K562 (cell line): ENCODE data around the gene NAPB. TPM values are rescaled to one million over a fixed set of nuclear protein-coding genes. Genes with fewer than 3 reads are reported as not detected.
A peak's percentile ranks its signal among the peaks of the same experiment; 100 is the strongest.

Experiments
- ETV5 ChIP-seq: sonication (generic); formaldehyde crosslinking; IDR thresholded peaks from 2 replicates; pipeline ENCODE4 v1.4.0; 2020; ENCODE audit warnings: low read depth, mild to moderate bottlenecking, missing genetic modification reagents
- HDAC3 ChIP-seq: fragments of 450-650 bp; IDR thresholded peaks from 2 replicates; pipeline ENCODE4 v1.6.1; 2018; ENCODE audit warnings: borderline replicate concordance, mild to moderate bottlenecking, moderate library complexity; ENCODE audit not compliant: partially characterized antibody
- MCM2 ChIP-seq: fragments of 450-650 bp; IDR thresholded peaks from 2 replicates; pipeline ENCODE4 v1.6.1; 2017; ENCODE audit warnings: low read depth, mild to moderate bottlenecking
- MEF2A ChIP-seq: IDR thresholded peaks from 2 replicates; pipeline ENCODE4 v1.6.1; 2011; ENCODE audit warnings: low read depth, mild to moderate bottlenecking, low read length, moderate library complexity; ENCODE audit not compliant: control insufficient read depth
- NEUROD1 ChIP-seq: fragments of 150-350 bp; IDR thresholded peaks from 2 replicates; pipeline ENCODE4 v1.6.1; 2014; ENCODE audit warnings: borderline replicate concordance, low read length, low read depth; ENCODE audit not compliant: partially characterized antibody
- POLR2G ChIP-seq: fragments of 200-400 bp; formaldehyde crosslinking; IDR thresholded peaks from 2 replicates; pipeline ENCODE4 v1.6.1; 2017; ENCODE audit warnings: low read depth, mild to moderate bottlenecking, antibody characterized with exemption, low read length, moderate library complexity
- SMARCA4 ChIP-seq: fragments of 450-650 bp; IDR thresholded peaks from 2 replicates; pipeline ENCODE4 v1.6.1; 2016
- TBP ChIP-seq: optimal IDR thresholded peaks from 2 replicates; pipeline ENCODE3; 2011; ENCODE audit warnings: low read depth, low read length, improper control_type of control experiment
- TFE3 ChIP-seq: fragments of 450-650 bp; formaldehyde crosslinking; IDR thresholded peaks from 2 replicates; pipeline ENCODE4 v1.4.0; 2020; ENCODE audit warnings: mild to moderate bottlenecking, mixed read lengths
- TSC22D4 ChIP-seq: fragments of 450-650 bp; IDR thresholded peaks from 2 replicates; pipeline ENCODE4 v1.6.1; 2016; ENCODE audit warnings: missing genetic modification characterization, missing biosample characterization, control low read depth
- ZBTB9 ChIP-seq: fragments of 450-650 bp; formaldehyde crosslinking; IDR thresholded peaks from 2 replicates; pipeline ENCODE4 v1.4.0; 2020; ENCODE audit warnings: mild to moderate bottlenecking, moderate library complexity
- ZNF347 ChIP-seq: fragments of 450-650 bp; formaldehyde crosslinking; IDR thresholded peaks from 2 replicates; pipeline ENCODE4 v1.4.0; 2020; ENCODE audit warnings: low read depth, mild to moderate bottlenecking, moderate library complexity
- ZNF449 ChIP-seq: fragments of 250-450 bp; sonication (Bioruptor Pico); IDR thresholded peaks from 2 replicates; pipeline ENCODE4 v1.8.0; 2022; ENCODE audit warnings: moderate library complexity, mild to moderate bottlenecking, inconsistent platforms
- ZNF589 ChIP-seq: fragments of 200-800 bp; sonication (Bioruptor generic); IDR thresholded peaks from 2 replicates; pipeline ENCODE4 v1.6.1; 2016; ENCODE audit warnings: low read depth, missing genetic modification characterization, missing compliant biosample characterization
- ZNF609 ChIP-seq: sonication (generic); formaldehyde crosslinking; IDR thresholded peaks from 2 replicates; pipeline ENCODE4 v1.8.1; 2023; ENCODE audit warnings: missing genetic modification reagents, mild to moderate bottlenecking, borderline replicate concordance
- ZNF644 ChIP-seq: fragments of 200-800 bp; sonication (Bioruptor generic); IDR thresholded peaks from 2 replicates; pipeline ENCODE4 v1.6.1; 2016; ENCODE audit warnings: low read depth, missing genetic modification characterization, missing compliant biosample characterization
- ZNF668 ChIP-seq: fragments of 250-450 bp; sonication (Bioruptor Pico); IDR thresholded peaks from 2 replicates; pipeline ENCODE4 v1.8.0; 2022; ENCODE audit warnings: mild to moderate bottlenecking, inconsistent platforms
- ZNF717 ChIP-seq: fragments of 250-450 bp; sonication (Bioruptor Pico); IDR thresholded peaks from 2 replicates; pipeline ENCODE4 v1.5.0; 2021
- polyA plus RNA-seq, 8 experiments: library from polyadenylated mRNA; depleted of rRNA in 4 of 8; stranded (reverse) in 5 of 8; unstranded in 3 of 8; fragments of >200 nt; fragmentation: Nextera tagmentation in 2 of 8; fragmentation: Illumina TruSeq in 1 of 8; extraction: Ambion mirVana in 2 of 8; extraction: Trizol in 1 of 8; gene quantifications; 2 replicates each; pipeline versions ENCODE4 v1.2.1 to v1.2.3, GENCODE V29; 2011 to 2014; ENCODE audit warnings: inconsistent platforms in 1 of 8, missing spikeins in 1 of 8
- total RNA-seq, 7 experiments: library from RNA; depleted of rRNA in 6 of 7; stranded (reverse); fragments of >200 nt in 6 of 7; fragmentation: Illumina TruSeq in 2 of 7; extraction: Trizol in 2 of 7; gene quantifications; 2 replicates each; pipeline versions ENCODE4 v1.2.1 to v1.2.3, GENCODE V29; 2011 to 2021; ENCODE audit warnings: low replicate concordance in 1 of 7

NAPB gene
- total and polyA plus RNA-seq, 9 of the 15 experiments (the other 6 are each of a cell fraction or from before 2014, with no cell fraction given) = 1.4 to 7.7 (median 5.2) TPM

GRCh38 chr20:23420943-23421931 is at the start of gene NAPB (continued):
- no peak for TF ChIP-seq TFE3 (CRISPR knock-in tag)
- no peak for TF ChIP-seq ZNF347
- no peak for TF ChIP-seq MCM2
- TF ChIP-seq MEF2A = no peak
- TF ChIP-seq HDAC3 = no peak
- TF ChIP-seq ZNF449 = no peak
- TF ChIP-seq POLR2G = peak; percentile 88
- no peak for TF ChIP-seq TSC22D4 (tag)
- TF ChIP-seq ETV5 = no peak
- no peak for TF ChIP-seq SMARCA4
- TF ChIP-seq ZNF644 (tag) = no peak
- no peak for TF ChIP-seq ZNF609 (CRISPR knock-in tag)
- TF ChIP-seq TBP = peak; percentile 63
- no peak for TF ChIP-seq ZNF668
- TF ChIP-seq ZNF589 (CRISPR knock-in tag) = no peak
- no peak for TF ChIP-seq ZNF717
- no peak for TF ChIP-seq ZBTB9 (CRISPR knock-in tag)
- no peak for TF ChIP-seq NEUROD1
